ENCODE measurements around the gene C1QTNF5.

Gene C1QTNF5

GRCh38 chr11:119373059-119373920, 32.6 kb upstream of the C1QTNF5 start:
- DNase-seq = no peak

GRCh38 chr11:119372260-119373058, 31.8 kb upstream of the C1QTNF5 start:
- DNase-seq = no peak

- DNase-seq = no peak
Observed at GRCh38 chr11:119371778-119372182, 31.1 kb upstream of the C1QTNF5 start.

GRCh38 chr11:119371067-119371601, 30.5 kb upstream of the C1QTNF5 start:
- no peak for DNase-seq

- no peak for DNase-seq
Observed at GRCh38 chr11:119370486-119371046, 29.9 kb upstream of the C1QTNF5 start.

GRCh38 chr11:119369132-119369925, 28.6 kb upstream of the C1QTNF5 start:
- no peak for DNase-seq

- no peak for DNase-seq
Observed at GRCh38 chr11:119368121-119369034, 27.7 kb upstream of the C1QTNF5 start.

GRCh38 chr11:119367661-119368120, 27.0 kb upstream of the C1QTNF5 start:
- no peak for DNase-seq

GRCh38 chr11:119366690-119367620, 26.3 kb upstream of the C1QTNF5 start:
- no peak for DNase-seq

GRCh38 chr11:119365071-119365591, 24.4 kb upstream of the C1QTNF5 start:
- DNase-seq = no peak

- peak; percentile 15 for DNase-seq
Observed at GRCh38 chr11:119363851-119364590, 23.3 kb upstream of the C1QTNF5 start.

- DNase-seq = no peak
Observed at GRCh38 chr11:119363081-119363850, 22.6 kb upstream of the C1QTNF5 start.

GRCh38 chr11:119362741-119363080, 22.0 kb upstream of the C1QTNF5 start:
- DNase-seq = no peak

- no peak for DNase-seq
Observed at GRCh38 chr11:119361941-119362725, 21.4 kb upstream of the C1QTNF5 start.

- peak; percentile 57 for DNase-seq
Observed at GRCh38 chr11:119361056-119361787, 20.5 kb upstream of the C1QTNF5 start.

GRCh38 chr11:119359365-119360214, 18.9 kb upstream of the C1QTNF5 start:
- no peak for DNase-seq

Measured in stimulated activated naive CD4-positive, alpha-beta T cell treated with Interleukin-2 at 50 U/mL for 16 hours (primary cell).